ENCODE measurements around the gene TNNC1.

The TNNC1 gene

DNA sequence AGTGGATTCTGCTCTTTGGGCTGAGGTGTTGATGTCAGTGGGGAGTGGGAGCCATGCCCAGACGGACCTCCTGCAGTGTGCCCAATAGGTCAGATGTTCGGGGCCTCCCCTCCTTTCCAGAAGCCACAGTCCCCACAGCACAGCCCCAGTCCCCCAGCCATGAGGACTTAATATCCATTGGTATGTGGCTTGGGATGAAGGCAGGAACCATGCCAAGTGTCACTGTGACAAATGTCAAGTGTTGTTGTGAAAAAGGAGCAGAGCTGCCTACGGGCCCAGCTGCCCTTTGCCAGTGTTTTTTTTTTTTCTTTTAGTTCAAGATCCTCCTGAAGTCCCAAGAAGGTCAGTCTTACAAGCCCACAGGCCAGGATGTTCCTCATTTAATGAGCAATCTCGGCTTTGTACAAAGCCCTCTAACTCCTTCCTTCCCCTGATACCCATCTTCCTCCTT is 21.1 kb downstream of the TNNC1 start:
- Histone ChIP-seq H3K36me3 (no peaks in the 10 kb centered on the region), H3K27ac (no peak overlapping the region), H4K20me1 (peaks cover 10% of the 10 kb centered on the region), H3K4me1 (peaks cover 54% of the 10 kb centered on the region), H3K27me3 (peaks cover 12% of the 10 kb centered on the region; the same call in 1 of the 2 replicates), H3K4me3 (no peak overlapping the region), H3K9ac (no peak overlapping the region), H3K4me2 (no peak overlapping the region), H3K9me3 (no peaks in the 10 kb centered on the region)
- no peak for TF ChIP-seq Cebpa-rat (IDR thresholded peaks at IDR 0.05)

GRCh38 chr3:52432225-52432624 is 21.6 kb downstream of the TNNC1 start:
- Histone ChIP-seq H3K4me2 (peak overlapping the region; percentile 39; the same call in 1 of the 2 replicates), H3K4me1 (peaks cover 49% of the 10 kb centered on the region), H3K27ac (no peak overlapping the region), H3K27me3 (peaks cover 12% of the 10 kb centered on the region; the same call in 1 of the 2 replicates), H3K9me3 (no peaks in the 10 kb centered on the region), H3K4me3 (no peak overlapping the region), H4K20me1 (peaks cover 10% of the 10 kb centered on the region), H3K9ac (no peak overlapping the region), H3K36me3 (no peaks in the 10 kb centered on the region)
- no peak for TF ChIP-seq Cebpa-rat (IDR thresholded peaks at IDR 0.05)

DNA sequence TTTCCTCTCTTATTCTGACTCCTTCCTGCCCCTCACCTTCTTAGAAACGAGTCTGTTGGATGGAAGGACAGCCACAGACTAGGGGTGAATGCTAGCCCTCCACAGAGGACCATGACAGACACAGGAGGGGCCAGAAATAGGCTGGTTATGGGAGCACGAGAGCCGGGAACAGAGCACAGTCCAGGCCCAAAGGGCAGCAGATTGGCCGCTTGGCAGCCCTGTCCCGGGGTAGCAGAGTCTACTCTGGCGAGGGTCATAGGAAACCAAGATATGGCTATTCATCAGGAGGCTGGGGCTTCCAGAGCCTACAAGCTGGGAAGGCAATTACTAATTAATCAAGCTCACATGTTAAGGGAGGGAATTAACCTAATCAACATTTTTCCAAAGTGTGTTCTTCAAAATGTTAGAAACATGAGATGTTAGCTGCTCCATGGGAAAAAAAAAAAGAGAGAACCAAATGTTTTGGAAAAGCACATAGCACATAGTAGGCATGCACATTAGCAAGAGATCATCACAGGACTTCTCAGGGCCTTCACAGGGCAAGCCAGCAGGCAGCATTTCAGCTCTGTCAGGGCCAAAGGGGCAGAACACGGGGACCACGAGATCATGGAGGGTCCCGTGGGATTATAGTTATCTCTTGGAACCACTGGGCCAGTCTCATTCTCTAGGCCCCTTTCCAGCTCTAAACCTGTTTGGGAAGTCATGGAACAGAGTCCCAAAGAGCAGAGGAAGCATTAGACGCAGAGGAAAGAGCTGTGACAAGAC is 22.2 kb downstream of the TNNC1 start:
- peaks cover 10% of the 10 kb centered on the region for H4K20me1 ChIP-seq
- H3K9ac ChIP-seq: no peak overlapping the region
- no peak for TF ChIP-seq Cebpa-rat (IDR thresholded peaks at IDR 0.05)
- peaks cover 44% of the 10 kb centered on the region for H3K4me1 ChIP-seq
- no peaks in the 10 kb centered on the region for H3K36me3 ChIP-seq
- no peak overlapping the region for H3K4me3 ChIP-seq
- no peaks in the 10 kb centered on the region for H3K9me3 ChIP-seq
- H3K4me2 ChIP-seq: peak overlapping the region; percentile 39; the same call in 1 of the 2 replicates
- H3K27me3 ChIP-seq: peaks cover 12% of the 10 kb centered on the region; the same call in 1 of the 2 replicates
- H3K27ac ChIP-seq: no peak overlapping the region

- TF ChIP-seq Cebpa-rat (IDR thresholded peaks at IDR 0.05): no peak
- Histone ChIP-seq H3K4me2 (no peak overlapping the region), H3K27ac (no peak overlapping the region), H4K20me1 (peaks cover 1% of the 10 kb centered on the region), H3K9ac (no peak overlapping the region), H3K4me3 (no peak overlapping the region), H3K27me3 (peaks cover 12% of the 10 kb centered on the region; the same call in 1 of the 2 replicates), H3K4me1 (peaks cover 31% of the 10 kb centered on the region), H3K9me3 (no peaks in the 10 kb centered on the region), H3K36me3 (no peaks in the 10 kb centered on the region)
Measured at GRCh38 chr3:52430416-52430810, 23.4 kb downstream of the TNNC1 start.

GRCh38 chr3:52429779-52430415 is 23.9 kb downstream of the TNNC1 start:
- Histone ChIP-seq H3K27me3 (peaks cover 12% of the 10 kb centered on the region; the same call in 1 of the 2 replicates), H3K36me3 (no peaks in the 10 kb centered on the region), H3K4me1 (peaks cover 26% of the 10 kb centered on the region), H3K4me3 (no peak overlapping the region), H4K20me1 (no peaks in the 10 kb centered on the region; the same call in 1 of the 2 replicates), H3K9ac (no peak overlapping the region), H3K9me3 (no peaks in the 10 kb centered on the region), H3K4me2 (no peak overlapping the region), H3K27ac (no peak overlapping the region)
- no peak for TF ChIP-seq Cebpa-rat (IDR thresholded peaks at IDR 0.05)

DNA sequence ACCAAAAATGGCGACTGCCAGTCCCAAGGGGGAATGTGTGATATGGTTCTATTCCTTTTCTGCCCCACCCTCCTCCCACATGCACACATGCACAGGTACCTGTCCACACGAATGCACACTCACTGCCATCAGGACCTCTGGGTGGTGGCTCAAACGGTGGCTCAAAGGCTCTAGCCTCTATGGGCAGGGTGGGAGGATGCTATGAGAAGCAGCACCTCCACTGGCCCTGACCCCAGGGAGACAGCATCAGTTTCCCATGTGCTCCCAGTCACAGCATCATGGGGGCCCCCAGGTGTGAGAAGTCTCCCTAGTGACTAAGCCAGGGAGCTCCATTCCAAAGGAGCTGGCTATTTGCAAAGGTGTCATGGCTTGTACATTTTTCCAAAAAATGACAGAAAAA is 24.8 kb downstream of the TNNC1 start:
- no peak overlapping the region for H3K4me3 ChIP-seq
- H4K20me1 ChIP-seq: no peaks in the 10 kb centered on the region; the same call in 1 of the 2 replicates
- H3K9me3 ChIP-seq: no peaks in the 10 kb centered on the region
- H3K4me2 ChIP-seq: no peak overlapping the region
- no peak overlapping the region for H3K27ac ChIP-seq
- no peaks in the 10 kb centered on the region for H3K36me3 ChIP-seq
- H3K4me1 ChIP-seq: peaks cover 17% of the 10 kb centered on the region
- H3K27me3 ChIP-seq: peaks cover 8% of the 10 kb centered on the region; the same call in 1 of the 2 replicates
- H3K9ac ChIP-seq: no peak overlapping the region
- no peak for TF ChIP-seq Cebpa-rat (IDR thresholded peaks at IDR 0.05)

- Histone ChIP-seq H3K4me2 (no peak overlapping the region), H3K4me1 (peaks cover 11% of the 10 kb centered on the region), H3K4me3 (no peak overlapping the region), H3K27ac (no peak overlapping the region), H3K9me3 (no peaks in the 10 kb centered on the region), H3K27me3 (peaks cover 1% of the 10 kb centered on the region; the same call in 1 of the 2 replicates), H4K20me1 (no peaks in the 10 kb centered on the region; the same call in 1 of the 2 replicates), H3K36me3 (no peaks in the 10 kb centered on the region), H3K9ac (no peak overlapping the region)
- no peak for TF ChIP-seq Cebpa-rat (IDR thresholded peaks at IDR 0.05)
Measured at GRCh38 chr3:52428151-52429005, 25.5 kb downstream of the TNNC1 start.

GRCh38 chr3:52423173-52423572 is 30.7 kb downstream of the TNNC1 start:
- no peak for TF ChIP-seq Cebpa-rat (IDR thresholded peaks at IDR 0.05)
- H3K27me3 ChIP-seq: no peaks in the 10 kb centered on the region
- H3K9me3 ChIP-seq: no peaks in the 10 kb centered on the region

GRCh38 chr3:52422669-52423068 is 31.2 kb downstream of the TNNC1 start:
- no peak for TF ChIP-seq Cebpa-rat (IDR thresholded peaks at IDR 0.05)
- Histone ChIP-seq H4K20me1 (no peaks in the 10 kb centered on the region), H3K27me3 (no peaks in the 10 kb centered on the region), H3K9me3 (no peaks in the 10 kb centered on the region), H3K4me2 (no peak overlapping the region), H3K36me3 (peaks cover 10% of the 10 kb centered on the region; the same call in 1 of the 2 replicates), H3K4me3 (no peak overlapping the region), H3K27ac (no peak overlapping the region), H3K9ac (no peak overlapping the region), H3K4me1 (peaks cover 8% of the 10 kb centered on the region; the same call in 1 of the 2 replicates)

More at GRCh38 chr3:52423173-52423572, 30.7 kb downstream of the TNNC1 start:
- H3K27ac ChIP-seq: no peak overlapping the region
- H3K9ac ChIP-seq: no peak overlapping the region
- H3K4me2 ChIP-seq: no peak overlapping the region
- H3K36me3 ChIP-seq: peaks cover 10% of the 10 kb centered on the region; the same call in 1 of the 2 replicates
- peaks cover 8% of the 10 kb centered on the region; the same call in 1 of the 2 replicates for H3K4me1 ChIP-seq
- no peaks in the 10 kb centered on the region for H4K20me1 ChIP-seq
- H3K4me3 ChIP-seq: no peak overlapping the region

Data from BLaER1 (cell line).